Activated T-cell treated with anti-CD3 and anti-CD28 coated beads, Interleukin-2, amount 50 U/mL, for 48 hours (primary cell): ENCODE results near the gene RGL4.
"Not testable (repeated sequence)": the region's sequence is repeated elsewhere in the genome, so short reads cannot be mapped to it uniquely, and the experiment has no call there.

Experiments
- DNase-seq, 2 experiments: peaks; one replicate each; pipeline ENCODE4 v3.0.0-alpha.2; 2020

The RGL4 gene

GRCh38 chr22:23690713-23691112 is at the start of gene RGL4:
RGL4 (plus strand) TSS chr22:23691013; CDS start chr22:23692031, 1,018 bp downstream.
- DNase-seq: no peak

DNA sequence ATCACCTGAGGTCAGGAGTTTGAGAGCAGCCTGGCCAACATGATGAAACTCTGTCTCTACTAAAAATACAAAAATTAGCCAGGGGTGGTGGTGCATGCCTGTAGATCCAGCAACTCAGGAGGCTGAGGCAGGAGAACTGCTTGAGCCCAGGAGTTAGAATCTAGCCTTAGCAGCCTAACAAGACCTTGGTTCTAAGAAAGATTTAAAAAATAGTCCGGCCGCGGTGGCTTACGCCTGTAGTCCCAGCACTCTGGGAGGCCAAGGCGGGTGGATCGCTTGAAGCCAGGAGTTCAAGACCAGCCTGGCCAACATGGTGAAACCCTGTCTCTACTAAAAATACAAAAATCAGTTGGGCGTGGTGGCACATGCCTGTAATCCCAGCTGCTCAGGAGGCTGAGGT is 44.3 kb upstream of the RGL4 start:
- not testable (repeated sequence) for DNase-seq

- DNase-seq: no peak
Measured at GRCh38 chr22:23649071-23649501, 41.7 kb upstream of the RGL4 start.

GRCh38 chr22:23651676-23652075 is 39.1 kb upstream of the RGL4 start:
- DNase-seq: no peak

DNA sequence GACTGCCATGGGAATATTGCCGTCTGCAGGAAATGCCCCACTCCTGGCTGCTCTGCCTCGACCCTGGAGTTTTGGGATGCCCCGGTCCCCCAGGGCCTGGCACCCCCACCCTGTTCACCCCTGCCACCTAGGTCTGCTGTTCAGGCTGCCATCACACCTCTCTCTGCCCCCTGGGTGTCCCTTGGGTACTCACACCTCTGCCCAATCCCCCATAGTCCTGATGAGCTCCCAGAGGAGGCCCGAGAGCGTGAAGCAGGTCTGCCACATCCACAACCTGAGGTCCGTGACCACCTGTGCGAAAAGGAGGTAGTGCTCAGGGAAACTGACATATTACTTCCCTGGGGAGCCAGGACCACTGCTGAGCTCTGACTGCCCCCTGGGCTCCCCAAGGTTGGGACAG is 38.5 kb upstream of the RGL4 start:
- DNase-seq: no peak

DNA sequence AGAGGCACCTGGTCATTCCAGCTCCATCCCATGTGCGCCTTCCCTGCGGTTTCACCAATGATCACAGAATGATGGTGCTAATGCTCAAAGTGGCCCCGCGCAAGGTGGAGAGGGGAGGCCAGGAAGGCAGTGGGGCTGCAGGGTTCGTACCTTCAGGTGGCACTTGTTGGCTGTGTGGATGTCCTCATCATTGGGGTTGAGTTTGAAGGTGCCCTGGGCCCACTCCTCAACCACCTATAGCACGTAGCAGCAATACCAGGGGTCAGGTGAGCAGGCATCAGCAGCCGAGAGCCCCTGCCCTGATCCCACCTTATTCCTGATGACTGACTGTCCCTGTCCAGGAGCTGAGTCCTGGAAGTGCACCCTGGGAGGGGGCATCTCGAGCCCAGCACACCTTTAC is 38.1 kb upstream of the RGL4 start:
- no peak for DNase-seq

DNA sequence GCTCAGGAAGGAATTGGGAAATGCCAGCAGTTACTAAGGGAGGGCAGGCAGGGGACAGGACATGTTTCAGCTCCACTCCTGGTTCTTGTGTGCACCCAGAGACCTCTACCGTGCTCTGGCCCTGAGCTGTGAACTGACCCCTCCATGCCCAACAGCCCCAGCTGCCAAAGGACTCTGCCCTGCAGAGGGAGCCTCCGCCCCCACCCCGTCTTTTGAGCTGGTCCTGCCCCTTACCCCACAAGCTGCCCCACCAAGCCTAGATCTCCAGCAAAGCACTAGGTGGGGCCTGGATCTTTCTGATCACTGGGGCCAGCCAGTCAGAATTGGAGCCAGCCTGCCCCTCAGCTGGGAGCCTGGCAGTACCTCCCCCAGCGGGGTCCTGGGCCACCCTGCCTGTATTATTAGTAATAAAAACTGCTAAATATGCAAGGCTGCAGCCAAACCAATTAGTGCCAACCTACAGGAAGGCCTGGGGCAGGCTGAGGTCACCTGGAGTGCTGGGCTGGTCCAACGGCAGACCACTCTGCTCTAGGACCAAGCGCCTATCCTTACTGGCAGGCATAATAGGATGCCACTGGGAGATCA is 34.8 kb upstream of the RGL4 start:
- DNase-seq: no peak

DNA sequence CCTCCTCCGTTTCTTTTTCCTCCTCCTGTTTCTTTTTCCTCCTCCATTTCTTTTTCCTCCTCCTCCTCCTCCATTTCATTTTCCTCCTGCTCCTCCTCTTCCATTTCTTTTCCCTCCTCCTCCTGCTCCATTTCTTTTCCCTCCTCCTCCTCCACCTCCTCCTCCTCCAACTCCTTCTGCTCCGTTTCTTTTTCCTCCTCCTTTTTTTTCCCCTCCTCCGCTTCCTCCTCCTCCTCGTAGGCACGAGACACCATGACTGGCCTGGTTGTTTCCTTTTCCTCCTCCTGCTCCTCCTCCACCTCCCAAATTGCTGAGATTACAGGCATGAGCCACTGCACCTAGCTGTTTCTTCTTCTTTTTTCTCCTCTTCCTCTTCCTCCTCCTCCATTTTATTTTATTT is 33.1 kb upstream of the RGL4 start:
- DNase-seq: no peak

GRCh38 chr22:23660381-23660780 is 30.4 kb upstream of the RGL4 start:
- DNase-seq: not testable (repeated sequence)

DNA sequence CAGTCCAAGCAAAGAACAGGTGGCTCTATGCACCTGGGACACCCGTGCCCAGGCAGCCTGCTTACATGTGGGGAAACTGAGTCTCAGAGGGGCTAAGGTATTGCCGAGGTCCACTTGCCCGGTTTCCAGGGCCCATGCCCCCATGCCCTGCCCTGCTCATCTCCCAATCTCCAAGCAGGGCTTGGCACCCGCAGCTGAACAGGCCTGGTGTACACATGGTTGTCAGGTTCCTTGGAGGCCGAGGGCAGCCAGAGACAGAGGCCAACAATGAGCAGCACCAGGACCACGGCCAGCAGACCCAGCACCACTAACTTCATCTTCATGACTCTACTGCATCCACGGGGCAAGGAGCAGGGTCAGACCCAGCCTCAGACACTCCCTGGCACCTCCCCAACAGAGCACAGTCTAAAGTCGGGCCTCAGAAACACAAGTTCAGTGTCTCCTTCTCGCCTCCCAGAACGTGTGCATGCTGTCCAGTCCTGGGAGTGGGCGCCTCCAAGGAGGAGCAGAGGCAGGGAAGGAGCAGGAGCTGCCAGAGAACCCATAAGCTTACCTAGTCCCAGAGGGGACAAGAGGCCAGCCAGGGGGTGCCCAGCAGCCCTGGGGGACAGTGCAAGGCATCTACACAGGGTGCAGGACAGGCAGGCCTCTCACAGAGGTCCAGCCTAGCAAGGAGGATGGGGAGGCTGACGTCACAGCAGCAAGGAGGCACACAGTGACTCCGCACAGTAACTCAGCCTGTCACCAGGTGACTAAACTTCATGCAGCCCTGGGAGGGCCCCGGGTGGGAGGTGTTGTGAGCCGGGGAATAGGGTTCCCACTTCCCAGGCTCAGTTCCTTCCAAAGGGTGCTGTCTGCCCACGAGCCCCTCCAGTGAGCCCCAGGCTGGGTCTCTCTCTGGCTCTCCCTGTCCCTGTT is 20.2 kb upstream of the RGL4 start:
- no peak for DNase-seq

- not testable (repeated sequence) for DNase-seq
Measured at GRCh38 chr22:23671387-23671786, 19.4 kb upstream of the RGL4 start.

- DNase-seq: not testable (repeated sequence)
Measured at GRCh38 chr22:23672307-23673049, 18.3 kb upstream of the RGL4 start.

DNA sequence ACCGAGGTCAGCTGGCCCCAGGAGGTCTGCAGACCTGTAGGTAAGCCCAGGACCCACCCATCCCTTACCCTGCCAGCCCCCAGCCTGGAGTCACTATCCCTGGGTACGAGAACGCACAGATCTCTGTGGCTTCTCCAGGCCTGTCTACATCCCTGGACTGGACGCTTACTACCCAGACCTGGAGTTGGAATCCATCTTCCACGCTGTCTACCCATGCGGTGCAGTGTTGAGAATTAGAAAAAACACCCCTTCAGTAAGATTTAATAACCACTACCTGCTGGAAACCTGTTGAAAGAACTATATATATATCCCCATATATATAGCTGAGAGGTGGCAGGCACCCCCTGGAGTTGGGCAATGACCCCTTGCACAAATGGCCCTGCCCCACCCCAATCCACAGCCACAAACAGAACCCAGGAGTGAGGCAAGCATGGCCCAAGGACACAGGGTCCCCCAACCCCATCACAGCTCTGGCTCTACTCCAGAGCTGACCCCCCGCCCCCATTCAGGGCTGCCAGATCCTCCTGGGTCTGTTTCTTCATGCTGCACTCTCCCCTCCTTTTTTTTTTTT is 17.7 kb upstream of the RGL4 start:
- no peak for DNase-seq

GRCh38 chr22:23673826-23674690 is 16.8 kb upstream of the RGL4 start:
- DNase-seq: no peak

DNA sequence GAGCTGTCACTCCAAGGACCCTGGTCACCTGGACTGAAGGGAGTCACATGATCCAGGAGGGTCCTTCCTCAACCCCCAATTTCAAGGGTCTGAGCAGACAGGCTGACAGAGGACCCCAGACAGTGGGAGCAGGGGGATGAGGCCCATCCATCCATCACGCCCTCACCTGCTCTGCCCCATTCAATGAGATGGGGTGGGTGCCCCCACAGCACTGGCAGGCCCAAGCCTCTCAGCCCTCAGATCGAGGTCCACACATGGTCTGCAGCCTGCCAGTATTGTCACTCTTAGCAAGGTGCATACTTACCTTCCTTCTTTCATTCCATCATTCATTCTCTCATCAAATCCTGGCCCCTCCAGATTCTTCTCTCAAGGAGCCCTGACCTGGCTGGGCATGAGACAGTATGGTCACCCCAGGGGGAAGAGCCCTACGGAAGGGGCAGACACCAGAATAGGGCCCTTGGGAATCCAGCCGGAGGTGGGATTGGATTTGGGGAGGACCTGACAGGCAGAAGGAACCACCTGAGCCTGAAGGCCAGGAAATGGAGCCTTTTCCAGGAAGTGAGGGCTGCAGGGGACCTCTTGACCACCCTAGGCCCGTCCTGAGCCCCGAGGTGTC is 15.8 kb upstream of the RGL4 start:
- not testable (repeated sequence) for DNase-seq

- DNase-seq: no peak
Measured at GRCh38 chr22:23675502-23676415, 15.1 kb upstream of the RGL4 start.

- not testable (repeated sequence) for DNase-seq
Measured at GRCh38 chr22:23676841-23677700, 13.7 kb upstream of the RGL4 start.

DNA sequence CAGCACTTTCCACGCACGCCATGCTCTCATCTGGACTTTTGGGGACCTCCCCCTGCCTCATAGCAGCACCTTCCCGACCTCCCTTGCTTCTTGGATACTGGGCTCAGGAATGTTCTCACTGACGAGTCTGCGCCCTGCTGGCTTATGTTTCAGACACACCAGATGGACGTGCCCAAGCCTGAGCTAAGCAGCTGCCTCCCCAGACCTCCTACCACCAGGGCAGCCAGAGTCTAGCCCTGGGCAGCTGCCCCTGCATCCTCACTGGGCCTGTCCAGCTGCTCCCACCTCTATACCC is 13.2 kb upstream of the RGL4 start:
- no peak for DNase-seq

DNA sequence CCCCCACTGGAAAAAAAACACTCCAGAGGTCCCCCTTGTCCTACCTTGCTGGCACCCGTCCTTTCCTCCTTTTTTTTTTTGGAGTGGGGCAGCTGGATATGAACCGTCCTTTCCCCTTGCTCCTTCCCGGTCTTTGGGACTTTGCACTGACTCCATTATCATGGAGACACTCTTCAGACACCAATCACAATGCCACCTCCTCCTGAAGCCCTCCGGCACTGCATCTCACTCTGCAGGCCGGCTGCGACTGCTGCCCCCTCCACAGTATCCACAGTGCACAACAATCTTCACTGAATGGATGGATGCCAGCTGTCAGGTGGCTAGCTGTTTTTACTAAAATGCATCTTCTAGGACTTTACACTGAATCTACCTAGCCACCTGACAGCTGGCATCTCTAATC is 12.7 kb upstream of the RGL4 start:
- no peak for DNase-seq
